Endothelial cell of umbilical vein (primary cell): ENCODE data around the gene TSNAX. TPM values are rescaled to one million over a fixed set of nuclear protein-coding genes. Genes with fewer than 3 reads are reported as not detected.

Experiments used
- BruUV-seq: library from RNA; stranded (reverse); fragments of 400-500 nt; replicated peaks from 2 replicates; lab custom pipeline; 2021; lab: Mats Ljungman, UMichigan
- CTCF ChIA-PET: fragments of 300-600, 350-600 bp; sonication (Branson Sonifier 250); formaldehyde crosslinking; loops from one replicate; lab custom pipeline; 2021; ENCODE audit warnings: antibody characterized with exemption, inconsistent platforms; lab: Charles Lee
- POLR2A ChIA-PET: fragments of 300-600, 350-600 bp; sonication (Branson Sonifier 250); formaldehyde crosslinking; loops from one replicate; lab custom pipeline; 2021; ENCODE audit warnings: antibody characterized with exemption, inconsistent platforms; lab: Charles Lee
- DNase-seq: peaks from one replicate; pipeline ENCODE4 v3.0.0-alpha.2; 2011; ENCODE audit warnings: low read depth, low spot score
- FAIRE-seq: peaks from 2 replicates; lab custom pipeline; 2011; peaks lifted over from hg19 to GRCh38; lab: Jason Lieb, UNC
- H2AFZ ChIP-seq: 2 replicates; pipeline ENCODE4 v1.6.0; 2012; ENCODE audit warnings: low read depth, low read length, control low read depth, inconsistent platforms
- H3K27ac ChIP-seq: 2 replicates; pipeline ENCODE4 v1.5.1; 2011; ENCODE audit warnings: low read depth, mild to moderate bottlenecking, control low read depth, low read length, moderate library complexity; ENCODE audit not compliant: insufficient read depth
- H3K27me3 ChIP-seq, 2 experiments: 2 replicates each; pipeline versions ENCODE4 v1.6.0 to v1.6.1; 2011; ENCODE audit warnings: low read length in 2 of 2, mixed read lengths in 1 of 2; ENCODE audit not compliant: control insufficient read depth in 2 of 2, insufficient read depth in 2 of 2
- H3K36me3 ChIP-seq, 2 experiments: 2 replicates in 1 of 2; 3 replicates in 1 of 2; pipeline ENCODE4 v1.5.1; 2011; ENCODE audit warnings: low read length in 2 of 2, mild to moderate bottlenecking in 1 of 2, moderate library complexity in 1 of 2; ENCODE audit not compliant: control insufficient read depth in 2 of 2, insufficient read depth in 2 of 2; ENCODE audit errors: extremely low read depth in 1 of 2
- H3K4me1 ChIP-seq: 3 replicates; pipeline ENCODE4 v1.5.1; 2011; ENCODE audit warnings: mild to moderate bottlenecking, low read length; ENCODE audit not compliant: control insufficient read depth, insufficient read depth; ENCODE audit errors: extremely low read depth
- H3K4me2 ChIP-seq: 2 replicates; pipeline ENCODE4 v1.6.1; 2011; ENCODE audit warnings: low read length, control low read depth, mixed read lengths; ENCODE audit not compliant: insufficient read depth
- H3K4me3 ChIP-seq, 3 experiments: fragments of 200-600 bp in 1 of 3; sonication (generic), shearing (Covaris generic) in 1 of 3; replicated peaks in 1 of 3; 2 replicates each; pipeline ENCODE4 v1.5.1; 2011 to 2016; ENCODE audit warnings: control low read depth in 3 of 3, low read length in 3 of 3, mild to moderate bottlenecking in 2 of 3, inconsistent platforms in 1 of 3, low read depth in 1 of 3, moderate library complexity in 1 of 3; ENCODE audit not compliant: insufficient read depth in 1 of 3
- H3K79me2 ChIP-seq: 2 replicates; pipeline ENCODE4 v1.6.0; 2012; ENCODE audit warnings: low read length, inconsistent platforms; ENCODE audit not compliant: control insufficient read depth, insufficient read depth
- H3K9ac ChIP-seq: replicated peaks from 2 replicates; pipeline ENCODE3; 2011; ENCODE audit warnings: low read length, control low read depth; ENCODE audit not compliant: insufficient read depth; ENCODE audit errors: extremely low read depth
- H3K9me1 ChIP-seq: replicated peaks from 3 replicates; pipeline ENCODE4 v1.6.0; 2011; ENCODE audit warnings: mild to moderate bottlenecking, low read length; ENCODE audit not compliant: control insufficient read depth, insufficient read depth; ENCODE audit errors: extremely low read depth
- H3K9me3 ChIP-seq: replicated peaks from 2 replicates; pipeline ENCODE4 v1.5.1; 2012; ENCODE audit warnings: low read length, inconsistent platforms; ENCODE audit not compliant: control insufficient read depth, insufficient read depth
- H4K20me1 ChIP-seq: replicated peaks from 2 replicates; pipeline ENCODE3; 2011; ENCODE audit warnings: mild to moderate bottlenecking, low read length; ENCODE audit not compliant: control insufficient read depth, insufficient read depth; ENCODE audit errors: extremely low read depth
- EZH2 ChIP-seq: IDR thresholded peaks from 2 replicates; pipeline ENCODE4 v1.6.1; 2012; ENCODE audit warnings: borderline replicate concordance, low read depth, mild to moderate bottlenecking, moderate library complexity, low read length, inconsistent platforms; ENCODE audit not compliant: severe bottlenecking
- FOS ChIP-seq: IDR thresholded peaks from 2 replicates; pipeline ENCODE4 v1.6.1; 2011; ENCODE audit warnings: mild to moderate bottlenecking, low read length, moderate library complexity, borderline replicate concordance; ENCODE audit not compliant: insufficient read depth
- GATA2 ChIP-seq: IDR thresholded peaks from 2 replicates; pipeline ENCODE4 v1.7.0; 2011; ENCODE audit warnings: low read depth, mild to moderate bottlenecking, moderate library complexity, mixed read lengths, low read length; ENCODE audit not compliant: insufficient read length, insufficient read depth
- JUN ChIP-seq: IDR thresholded peaks from 2 replicates; pipeline ENCODE4 v1.6.1; 2011; ENCODE audit warnings: borderline replicate concordance, low read depth; ENCODE audit not compliant: insufficient read length, insufficient read depth
- MYC ChIP-seq: IDR thresholded peaks from one replicate; pipeline ENCODE4 v1.6.1; 2011; ENCODE audit warnings: mild to moderate bottlenecking, low read depth, low read length
- POLR2A ChIP-seq: IDR thresholded peaks from 2 replicates; pipeline ENCODE4 v1.6.1; 2012; ENCODE audit warnings: low read depth, mild to moderate bottlenecking, control low read depth, low read length
- POLR2AphosphoS5 ChIP-seq: IDR thresholded peaks from 2 replicates; pipeline ENCODE4 v1.6.1; 2012; ENCODE audit warnings: low read depth, mild to moderate bottlenecking, control low read depth, low read length, moderate library complexity; ENCODE audit not compliant: insufficient read depth
- dilution Hi-C: fragments of 300-500 bp; cut with MboI; formaldehyde crosslinking; loops from one replicate; pipeline ENCODE4 v1.15.0; 2019; ENCODE audit warnings: low sequenced_read_pairs; ENCODE audit not compliant: extremely low pct_ligation_motif_present
- intact Hi-C: fragments of 100-400 bp; cut with micrococcal nuclease; formaldehyde crosslinking; loops from one replicate; pipeline ENCODE4 v1.10.0; 2022
- polyA plus RNA-seq, 4 experiments: library from polyadenylated mRNA; depleted of rRNA in 3 of 4; stranded (reverse) in 3 of 4; unstranded in 1 of 4; fragments of >200 nt; gene quantifications; 2 replicates each; pipeline versions ENCODE4 v1.2.1 to v1.2.3, GENCODE V29; 2011 to 2012; ENCODE audit warnings: missing spikeins in 1 of 4
- total RNA-seq: library from RNA; stranded (reverse); gene quantifications from 2 replicates; pipeline ENCODE4 v1.2.3, GENCODE V29; 2021
- TF ChIP-seq, protein P1 (sequence below): IDR thresholded peaks from 2 replicates; pipeline ENCODE4 v1.6.1; 2011; ENCODE audit not compliant: insufficient read depth, insufficient read length
- TF ChIP-seq, protein P2 (sequence below), 2 donors: IDR thresholded peaks; 1 replicate in 1 of 2; 2 replicates in 1 of 2; pipeline ENCODE4 v1.5.1; 2011; ENCODE audit warnings: low read length in 2 of 2, mild to moderate bottlenecking in 2 of 2, moderate library complexity in 2 of 2, control low read depth in 1 of 2, inconsistent platforms in 1 of 2, low read depth in 1 of 2; ENCODE audit not compliant: insufficient read depth in 1 of 2; ENCODE audit errors: extremely low read depth in 1 of 2

The TSNAX gene
- total and polyA plus RNA-seq, 2 donors (not counting 3 experiments of a cell fraction or from before 2014, with no cell fraction given), result 6.3 to 26.3 TPM

DNA sequence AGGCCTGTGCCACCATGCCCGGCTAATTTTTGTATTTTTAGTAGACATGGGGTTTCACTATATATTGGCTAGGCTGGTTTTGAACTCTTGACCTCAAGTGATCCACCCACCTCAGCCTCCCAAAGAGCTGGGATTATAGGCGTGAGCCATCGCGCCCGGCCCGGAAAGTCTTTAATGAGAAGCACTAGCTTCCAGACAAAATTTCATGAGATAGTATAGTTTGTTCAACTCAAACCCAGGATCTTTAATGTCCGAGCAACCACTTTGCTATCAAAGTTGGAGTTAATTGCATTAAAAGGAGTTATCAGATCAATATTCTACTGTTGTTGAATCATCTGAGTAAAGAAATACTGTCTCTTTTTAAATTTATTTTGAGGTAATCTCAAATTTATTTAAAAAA, 4.8 kb downstream of the TSNAX start:
- DNase-seq (no peak), FAIRE-seq (no peak)
- peaks cover 11% of the 10 kb centered on the region for H3K4me1 ChIP-seq
- no peaks in the 10 kb centered on the region for H3K27me3 ChIP-seq
- H3K79me2 ChIP-seq, result peaks cover 21% of the 10 kb centered on the region
- H3K4me3 ChIP-seq, result no peak overlapping the region
- no peaks in the 10 kb centered on the region for H4K20me1 ChIP-seq
- ChIA-PET POLR2A (no interaction called here), CTCF (no interaction called here)
- H3K4me2 ChIP-seq, result no peak overlapping the region
- intact Hi-C loops (no loop called here), dilution Hi-C loops (no loop called here)
- no peak for TF ChIP-seq JUN
- no peak for TF ChIP-seq POLR2AphosphoS5
- TF ChIP-seq, protein P1, sequence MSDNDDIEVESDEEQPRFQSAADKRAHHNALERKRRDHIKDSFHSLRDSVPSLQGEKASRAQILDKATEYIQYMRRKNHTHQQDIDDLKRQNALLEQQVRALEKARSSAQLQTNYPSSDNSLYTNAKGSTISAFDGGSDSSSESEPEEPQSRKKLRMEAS, result no peak
- TF ChIP-seq FOS, result no peak
- TF ChIP-seq EZH2, result no peak
- no peak for TF ChIP-seq POLR2A
- no peak for TF ChIP-seq MYC
- TF ChIP-seq, protein P2, sequence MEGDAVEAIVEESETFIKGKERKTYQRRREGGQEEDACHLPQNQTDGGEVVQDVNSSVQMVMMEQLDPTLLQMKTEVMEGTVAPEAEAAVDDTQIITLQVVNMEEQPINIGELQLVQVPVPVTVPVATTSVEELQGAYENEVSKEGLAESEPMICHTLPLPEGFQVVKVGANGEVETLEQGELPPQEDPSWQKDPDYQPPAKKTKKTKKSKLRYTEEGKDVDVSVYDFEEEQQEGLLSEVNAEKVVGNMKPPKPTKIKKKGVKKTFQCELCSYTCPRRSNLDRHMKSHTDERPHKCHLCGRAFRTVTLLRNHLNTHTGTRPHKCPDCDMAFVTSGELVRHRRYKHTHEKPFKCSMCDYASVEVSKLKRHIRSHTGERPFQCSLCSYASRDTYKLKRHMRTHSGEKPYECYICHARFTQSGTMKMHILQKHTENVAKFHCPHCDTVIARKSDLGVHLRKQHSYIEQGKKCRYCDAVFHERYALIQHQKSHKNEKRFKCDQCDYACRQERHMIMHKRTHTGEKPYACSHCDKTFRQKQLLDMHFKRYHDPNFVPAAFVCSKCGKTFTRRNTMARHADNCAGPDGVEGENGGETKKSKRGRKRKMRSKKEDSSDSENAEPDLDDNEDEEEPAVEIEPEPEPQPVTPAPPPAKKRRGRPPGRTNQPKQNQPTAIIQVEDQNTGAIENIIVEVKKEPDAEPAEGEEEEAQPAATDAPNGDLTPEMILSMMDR (IDR thresholded peaks at IDR 0.05; ENCODE audit: extremely low read depth in 1 of 2, insufficient read depth in 1 of 2, low read depth in 1 of 2, low read length in 2 of 2), result no peak
- TF ChIP-seq GATA2, result no peak
- BruUV-seq, result no TSS peak
- H3K9me3 ChIP-seq, result no peaks in the 10 kb centered on the region
- H3K9ac ChIP-seq, result no peak overlapping the region
- no peaks in the 10 kb centered on the region for H3K9me1 ChIP-seq
- peaks cover 0 to 2% of the 10 kb centered on the region in 2 experiments for H3K36me3 ChIP-seq
- H2AFZ ChIP-seq, result no peak overlapping the region
- no peak overlapping the region for H3K27ac ChIP-seq
